ENCODE measurements around the gene PKNOX2. TPM values are rescaled to one million over a fixed set of nuclear protein-coding genes. Genes with fewer than 3 reads are reported as not detected.

Gene PKNOX2
- total and polyA plus RNA-seq, 7 donors = 0.23 to 4.7 (median 1.4) TPM

DNA sequence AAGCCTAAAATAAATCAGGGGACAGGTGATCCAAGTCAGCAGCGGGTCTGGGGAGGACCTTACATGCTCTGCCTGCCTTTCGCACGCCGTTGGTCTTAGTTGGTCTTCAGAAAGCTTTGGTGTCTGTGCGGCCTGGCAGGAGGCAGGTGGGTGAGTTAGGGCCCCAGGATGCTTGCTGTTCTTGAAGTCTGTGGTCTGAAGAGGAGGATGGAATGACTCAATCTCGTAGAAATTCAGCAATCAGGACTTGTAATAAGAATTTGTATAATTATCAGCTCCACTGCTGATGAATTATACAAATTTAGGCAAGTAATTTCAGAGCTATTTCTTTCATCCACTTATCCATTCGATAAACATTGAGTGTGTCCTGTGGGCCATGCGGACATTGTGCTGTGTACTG lies 193.0 kb downstream of the PKNOX2 start:
- Histone ChIP-seq H3K36me3 (no peaks in the 10 kb centered on the region), H3K4me3 (no peak overlapping the region), H3K27ac (no peak overlapping the region), H3K4me1 (no peaks in the 10 kb centered on the region), H3K27me3 (no peaks in the 10 kb centered on the region), H3K9me3 (no peaks in the 10 kb centered on the region)
- TF ChIP-seq POLR2AphosphoS5 (IDR thresholded peaks at IDR 0.05) (no peak), POLR2A (IDR thresholded peaks at IDR 0.05) (no peak), EP300 (IDR thresholded peaks at IDR 0.05) (no peak)
- TF ChIP-seq, protein P1, sequence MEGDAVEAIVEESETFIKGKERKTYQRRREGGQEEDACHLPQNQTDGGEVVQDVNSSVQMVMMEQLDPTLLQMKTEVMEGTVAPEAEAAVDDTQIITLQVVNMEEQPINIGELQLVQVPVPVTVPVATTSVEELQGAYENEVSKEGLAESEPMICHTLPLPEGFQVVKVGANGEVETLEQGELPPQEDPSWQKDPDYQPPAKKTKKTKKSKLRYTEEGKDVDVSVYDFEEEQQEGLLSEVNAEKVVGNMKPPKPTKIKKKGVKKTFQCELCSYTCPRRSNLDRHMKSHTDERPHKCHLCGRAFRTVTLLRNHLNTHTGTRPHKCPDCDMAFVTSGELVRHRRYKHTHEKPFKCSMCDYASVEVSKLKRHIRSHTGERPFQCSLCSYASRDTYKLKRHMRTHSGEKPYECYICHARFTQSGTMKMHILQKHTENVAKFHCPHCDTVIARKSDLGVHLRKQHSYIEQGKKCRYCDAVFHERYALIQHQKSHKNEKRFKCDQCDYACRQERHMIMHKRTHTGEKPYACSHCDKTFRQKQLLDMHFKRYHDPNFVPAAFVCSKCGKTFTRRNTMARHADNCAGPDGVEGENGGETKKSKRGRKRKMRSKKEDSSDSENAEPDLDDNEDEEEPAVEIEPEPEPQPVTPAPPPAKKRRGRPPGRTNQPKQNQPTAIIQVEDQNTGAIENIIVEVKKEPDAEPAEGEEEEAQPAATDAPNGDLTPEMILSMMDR (IDR thresholded peaks at IDR 0.05) = no peak
- intact Hi-C loops (cut with DNase I) = no loop called here
- 76 to 86% methylated on average over 8 of the region's 8 CpGs for WGBS, 2 donors
- no peak for DNase-seq

DNA sequence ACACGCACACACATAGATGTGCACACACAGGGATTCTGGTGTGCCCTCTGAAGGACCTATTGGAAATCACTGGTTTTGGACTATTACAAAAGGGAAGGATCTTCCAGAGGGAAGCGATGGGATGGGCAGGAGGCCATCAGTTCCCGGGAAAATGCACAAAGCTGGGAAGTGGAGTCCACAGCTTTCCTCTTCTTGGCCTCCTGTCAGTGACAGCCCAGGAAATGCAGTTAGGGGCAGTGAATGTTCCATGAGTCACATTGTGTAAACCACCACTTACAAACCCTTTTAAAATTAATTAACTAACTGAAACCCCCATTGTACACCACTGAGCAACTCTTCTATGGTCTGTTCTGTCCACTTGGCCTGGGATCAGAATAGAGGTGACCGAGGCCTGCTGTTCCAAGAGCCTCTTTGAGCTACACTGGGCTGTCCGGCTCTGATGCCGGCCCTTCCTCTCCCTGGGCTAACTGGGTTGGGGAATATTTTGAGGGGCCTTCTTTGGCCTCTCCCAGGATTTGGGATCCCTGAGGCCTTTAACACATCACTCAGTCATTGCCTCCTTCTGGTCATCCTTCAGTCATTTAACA lies 193.8 kb downstream of the PKNOX2 start:
- WGBS, 2 donors = 79 to 85% methylated on average over 6 of the region's 6 CpGs
- TF ChIP-seq POLR2AphosphoS5 (IDR thresholded peaks at IDR 0.05) = no peak
- no peak for TF ChIP-seq EP300 (IDR thresholded peaks at IDR 0.05)
- TF ChIP-seq, protein P1 (IDR thresholded peaks at IDR 0.05) = no peak
- no peaks in the 10 kb centered on the region for H3K4me1 ChIP-seq
- no peak overlapping the region for H3K27ac ChIP-seq
- no peaks in the 10 kb centered on the region for H3K9me3 ChIP-seq
- H3K27me3 ChIP-seq = no peaks in the 10 kb centered on the region
- H3K4me3 ChIP-seq = no peak overlapping the region
- no peak for DNase-seq
- intact Hi-C loops (cut with DNase I) = no loop called here
- H3K36me3 ChIP-seq = no peaks in the 10 kb centered on the region

DNA sequence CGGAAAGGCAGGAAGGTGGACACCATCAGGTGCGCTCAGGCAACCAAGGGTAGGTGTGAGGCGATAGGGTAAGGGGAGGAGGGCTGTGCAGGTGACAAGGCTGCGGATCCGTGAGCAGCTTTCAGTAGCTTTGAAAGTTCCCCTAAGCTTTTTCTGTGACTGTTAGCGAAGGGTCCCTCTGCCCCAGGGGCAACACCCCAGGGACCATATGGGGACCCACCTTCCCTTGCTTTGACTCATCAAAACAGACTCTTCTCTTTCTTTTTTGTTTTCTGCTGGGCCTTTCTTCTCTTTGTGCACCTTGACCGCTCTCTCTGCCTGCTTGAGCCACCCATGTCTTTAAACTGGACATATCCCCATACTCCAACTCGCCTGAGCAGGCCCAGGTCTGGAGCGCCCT lies 194.6 kb downstream of the PKNOX2 start:
- Histone ChIP-seq H3K27ac (no peak overlapping the region), H3K9me3 (no peaks in the 10 kb centered on the region), H3K27me3 (no peaks in the 10 kb centered on the region), H3K4me1 (no peaks in the 10 kb centered on the region), H3K4me3 (no peak overlapping the region), H3K36me3 (no peaks in the 10 kb centered on the region)
- intact Hi-C loops (cut with DNase I) = no loop called here
- TF ChIP-seq, protein P1 (IDR thresholded peaks at IDR 0.05) = no peak
- TF ChIP-seq POLR2A (IDR thresholded peaks at IDR 0.05) (no peak), EP300 (IDR thresholded peaks at IDR 0.05) (no peak), POLR2AphosphoS5 (IDR thresholded peaks at IDR 0.05) (no peak)
- no peak for DNase-seq
- 85 to 88% methylated on average over 9 of the region's 9 CpGs for WGBS, 2 donors

DNA sequence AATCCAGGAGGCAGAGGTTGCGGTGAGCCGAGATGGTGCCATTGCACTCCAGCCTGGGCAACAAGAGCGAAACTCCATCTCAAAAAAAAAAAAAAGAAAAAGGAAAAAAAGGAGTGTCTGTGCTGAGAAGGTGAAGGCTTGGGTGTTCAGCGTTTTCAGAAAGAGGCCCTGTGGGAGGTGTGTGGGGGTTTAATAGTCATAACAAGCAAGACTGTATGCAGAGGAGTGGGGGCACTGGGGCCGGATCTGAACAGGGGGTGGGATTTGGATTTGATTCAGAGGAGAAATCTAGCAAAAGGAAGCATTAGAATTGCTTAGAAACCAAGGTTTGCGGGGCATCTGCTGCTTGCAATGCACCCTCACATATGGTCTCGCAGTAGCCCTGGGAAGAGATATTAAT lies 195.5 kb downstream of the PKNOX2 start:
- no peak overlapping the region for H3K27ac ChIP-seq
- no peaks in the 10 kb centered on the region for H3K36me3 ChIP-seq
- intact Hi-C loops (cut with DNase I) = no loop called here
- DNase-seq = no peak
- H3K27me3 ChIP-seq = no peaks in the 10 kb centered on the region
- H3K4me3 ChIP-seq = no peak overlapping the region
- 76 to 81% methylated on average over 7 of the region's 7 CpGs for WGBS, 2 donors
- no peaks in the 10 kb centered on the region for H3K9me3 ChIP-seq
- no peaks in the 10 kb centered on the region for H3K4me1 ChIP-seq
- no peak for TF ChIP-seq POLR2A (IDR thresholded peaks at IDR 0.05)
- no peak for TF ChIP-seq EP300 (IDR thresholded peaks at IDR 0.05)
- TF ChIP-seq POLR2AphosphoS5 (IDR thresholded peaks at IDR 0.05) = no peak
- TF ChIP-seq, protein P1 (IDR thresholded peaks at IDR 0.05) = no peak

Measured in sigmoid colon (tissue), 7 donors.